Activated CD4-positive, alpha-beta T cell treated with anti-CD3 and anti-CD28 coated beads for 36 hours (primary cell): Measurements from ENCODE around the gene CSTF1. TPM values are rescaled to one million over a fixed set of nuclear protein-coding genes. Genes with fewer than 3 reads are reported as not detected.

ENCODE experiments used
- ATAC-seq: fragments of 200-7000 bp; cut with Tn5 transposase; one replicate; pipeline ENCODE4 v1.10.0; 2021; ENCODE audit warnings: mild to moderate bottlenecking, moderate library complexity
- CTCF ChIA-PET: fragments of 350-600 bp; sonication (Branson Sonifier 250); formaldehyde crosslinking; loops from one replicate; lab custom pipeline; 2021; ENCODE audit warnings: antibody characterized with exemption; lab: Charles Lee
- POLR2A ChIA-PET: fragments of 350-600 bp; sonication (Branson Sonifier 250); formaldehyde crosslinking; loops from one replicate; lab custom pipeline; 2021; ENCODE audit warnings: antibody characterized with exemption, inconsistent platforms; lab: Charles Lee
- DNase-seq: peaks from one replicate; pipeline ENCODE4 v3.0.0-alpha.2; 2020
- H3K27ac Mint-ChIP-seq: one replicate; pipeline ENCODE4 v1.8.0; 2021; ENCODE audit warnings: mixed read lengths
- H3K27me3 Mint-ChIP-seq: one replicate; pipeline ENCODE4 v1.8.0; 2021; ENCODE audit warnings: mixed read lengths
- H3K36me3 Mint-ChIP-seq: one replicate; pipeline ENCODE4 v1.8.0; 2021; ENCODE audit warnings: low read depth, mixed read lengths
- H3K4me1 Mint-ChIP-seq: one replicate; pipeline ENCODE4 v1.8.0; 2021; ENCODE audit warnings: mixed read lengths
- H3K4me3 Mint-ChIP-seq: one replicate; pipeline ENCODE4 v1.8.0; 2021; ENCODE audit warnings: mild to moderate bottlenecking, moderate library complexity, mixed read lengths
- H3K9me3 Mint-ChIP-seq: one replicate; pipeline ENCODE4 v1.8.0; 2021; ENCODE audit warnings: low read depth, mixed read lengths
- intact Hi-C, 2 experiments: fragments of 100-400 bp; cut with DNase I in 1 of 2; cut with micrococcal nuclease in 1 of 2; formaldehyde crosslinking; loops; one replicate each; pipeline versions ENCODE4 v1.14.2 to v1.15.1; 2022 to 2024; cut with DNase I, micrococcal nuclease
- total RNA-seq, 2 experiments: library from RNA; stranded (reverse); gene quantifications; one replicate each; pipeline ENCODE4 v1.2.3, GENCODE V29; 2021

The CSTF1 gene
- total RNA-seq, 2 experiments from 2014 or later: 62.0 to 84.2 TPM

DNA sequence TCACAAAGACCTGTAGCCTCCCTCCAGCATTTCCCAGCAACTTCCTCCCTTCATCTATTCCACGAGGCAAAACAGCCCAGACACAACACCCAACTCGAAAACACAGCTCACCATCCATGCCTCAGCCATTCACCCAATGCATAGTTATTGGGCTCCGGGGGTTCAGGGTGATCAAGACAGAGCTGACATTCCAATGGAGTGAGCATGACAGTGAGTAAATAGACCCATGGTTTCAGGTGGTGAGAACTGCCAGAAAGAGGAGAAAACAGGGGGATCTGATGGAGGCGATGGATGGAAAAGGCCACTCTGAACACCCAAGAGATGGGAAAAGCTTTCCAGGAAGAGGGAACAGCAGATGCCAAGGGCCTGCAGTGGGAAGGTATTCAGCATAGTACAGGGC is 25.5 kb downstream of the CSTF1 start:
- peaks cover 21% of the 10 kb centered on the region for H3K36me3 Mint-ChIP-seq
- H3K4me1 Mint-ChIP-seq: peaks cover 87% of the 10 kb centered on the region
- ATAC-seq (no peak), DNase-seq (no peak)
- no peaks in the 10 kb centered on the region for H3K9me3 Mint-ChIP-seq
- CTCF ChIA-PET: interaction anchor here (0.6 to 1.8 kb wide), 6 partner anchors 9 to 51 kb away, joined by 3 to 4 read pairs (median 3); no protein-coding TSS in a partner anchor
- peak overlapping the region; percentile 95 for H3K27ac Mint-ChIP-seq
- H3K4me3 Mint-ChIP-seq: peak overlapping the region; percentile 53
- intact Hi-C loops: loop anchor here (5.0 to 10.0 kb wide), 3 partner anchors 34 to 977 kb away; partner anchors contain the start of genes RAE1 (in 1 of the 2) and RBM38 (in 1 of the 2)
- H3K27me3 Mint-ChIP-seq: no peaks in the 10 kb centered on the region
- POLR2A ChIA-PET: interaction anchor here (1.4 to 1.6 kb wide), 2 partner anchors 25 to 37 kb away, joined by 4 to 7 read pairs; no protein-coding TSS in a partner anchor

DNA sequence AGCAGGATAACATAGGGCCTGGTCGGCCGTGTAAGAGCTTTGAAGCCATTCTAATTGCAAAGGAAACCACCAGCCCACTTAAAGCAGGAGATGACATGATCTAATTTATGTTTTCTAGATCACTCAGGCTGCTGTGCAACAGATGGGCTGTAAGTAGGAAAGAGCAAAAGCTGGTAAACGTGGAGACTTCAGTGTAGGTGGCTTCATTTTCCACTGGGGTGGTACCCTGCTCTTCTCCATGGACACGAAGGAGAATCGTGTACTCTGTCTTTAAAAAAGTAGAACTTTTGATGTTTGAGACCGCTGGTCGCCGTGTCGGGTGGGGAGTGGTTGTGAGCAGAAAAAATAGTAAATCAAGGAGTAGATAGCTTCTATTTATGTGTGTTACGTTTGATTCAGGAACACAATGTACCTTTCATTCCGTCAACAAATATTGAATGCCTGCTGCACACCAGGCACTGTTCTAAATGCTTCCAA is 26.0 kb downstream of the CSTF1 start:
- ATAC-seq: peak; percentile 39
- peaks cover 85% of the 10 kb centered on the region for H3K4me1 Mint-ChIP-seq
- peak overlapping the region; percentile 95 for H3K27ac Mint-ChIP-seq
- CTCF ChIA-PET: interaction anchor here (0.6 to 1.8 kb wide), 8 partner anchors 10 to 51 kb away, joined by 3 to 9 read pairs (median 4); no protein-coding TSS in a partner anchor
- H3K9me3 Mint-ChIP-seq: no peaks in the 10 kb centered on the region
- intact Hi-C loops: loop anchor here (5.0 to 10.0 kb wide), 3 partner anchors 34 to 976 kb away; partner anchors contain the start of genes RAE1 (in 1 of the 2) and RBM38 (in 1 of the 2)
- POLR2A ChIA-PET: interaction anchor here (1.4 to 1.6 kb wide), 2 partner anchors 25 to 36 kb away, joined by 4 to 7 read pairs; no protein-coding TSS in a partner anchor
- peak overlapping the region; percentile 53 for H3K4me3 Mint-ChIP-seq
- DNase-seq: no peak
- H3K36me3 Mint-ChIP-seq: peaks cover 19% of the 10 kb centered on the region
- H3K27me3 Mint-ChIP-seq: no peaks in the 10 kb centered on the region

GRCh38 chr20:56420028-56420427 is 27.6 kb downstream of the CSTF1 start:
- Mint-ChIP-seq H3K4me3 (no peak overlapping the region), H3K9me3 (no peaks in the 10 kb centered on the region), H3K27ac (peak overlapping the region; percentile 49), H3K4me1 (peaks cover 80% of the 10 kb centered on the region), H3K27me3 (no peaks in the 10 kb centered on the region), H3K36me3 (peaks cover 12% of the 10 kb centered on the region)
- intact Hi-C loops: loop anchor here in 1 of 2 experiments (2.0 kb wide), 1 partner anchor 21 kb away; no protein-coding TSS in a partner anchor
- DNase-seq (no peak), ATAC-seq (no peak)
- CTCF ChIA-PET: interaction anchor here (1.4 to 1.8 kb wide), 3 partner anchors 9 to 22 kb away, joined by 4 to 6 read pairs (median 5); no protein-coding TSS in a partner anchor
- POLR2A ChIA-PET: no interaction called here

- Mint-ChIP-seq H3K27me3 (no peaks in the 10 kb centered on the region), H3K36me3 (peaks cover 11% of the 10 kb centered on the region), H3K9me3 (no peaks in the 10 kb centered on the region), H3K4me3 (no peak overlapping the region), H3K4me1 (peaks cover 75% of the 10 kb centered on the region), H3K27ac (peak overlapping the region; percentile 63)
- intact Hi-C loops: loop anchor here in 1 of 2 experiments (2.0 kb wide), 1 partner anchor 20 kb away; no protein-coding TSS in a partner anchor
- POLR2A ChIA-PET: no interaction called here
- ATAC-seq (no peak), DNase-seq (no peak)
- CTCF ChIA-PET: interaction anchor here (0.7 to 2.5 kb wide), 5 partner anchors 9 to 43 kb away, joined by 3 to 14 read pairs (median 3); partner anchors contain the start of gene CASS4
These were observed 28.7 kb downstream of the CSTF1 start for GRCh38 chr20:56420940-56421688.

- Mint-ChIP-seq H3K27ac (peak overlapping the region; percentile 85), H3K9me3 (no peaks in the 10 kb centered on the region), H3K27me3 (no peaks in the 10 kb centered on the region), H3K4me1 (peaks cover 65% of the 10 kb centered on the region), H3K36me3 (peaks cover 11% of the 10 kb centered on the region), H3K4me3 (peak overlapping the region; percentile 42)
- no peak for ATAC-seq
- ChIA-PET CTCF (interaction anchor here (0.7 to 2.5 kb wide), 6 partner anchors 10 to 42 kb away, joined by 3 to 14 read pairs (median 4); partner anchors contain the start of genes AURKA, CASS4 and CSTF1), POLR2A (no interaction called here)
- no peak for DNase-seq
- intact Hi-C loops: no loop called here
These were observed 29.8 kb downstream of the CSTF1 start for GRCh38 chr20:56422076-56422823.

DNA sequence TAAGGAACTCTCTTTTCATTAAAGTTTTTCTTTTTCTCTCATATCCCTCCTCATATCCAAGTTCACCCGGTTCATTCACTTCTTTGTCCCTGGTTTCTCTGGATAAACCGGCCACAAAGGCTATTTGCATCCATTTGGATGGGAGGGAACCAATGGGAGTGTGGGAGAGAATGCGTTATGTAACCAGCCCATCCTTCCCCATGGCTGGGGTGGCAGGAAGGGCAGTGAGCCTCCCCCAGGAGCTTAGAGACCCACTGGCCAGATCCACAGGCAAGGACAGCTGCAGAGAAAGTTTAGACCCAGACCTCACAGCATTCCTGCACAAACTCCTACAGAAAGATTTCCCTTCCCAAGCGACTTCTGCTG is 30.4 kb downstream of the CSTF1 start:
- Mint-ChIP-seq H3K36me3 (peaks cover 9% of the 10 kb centered on the region), H3K4me3 (peak overlapping the region; percentile 42), H3K27me3 (no peaks in the 10 kb centered on the region), H3K27ac (peak overlapping the region; percentile 85), H3K4me1 (peaks cover 61% of the 10 kb centered on the region), H3K9me3 (no peaks in the 10 kb centered on the region)
- intact Hi-C loops: no loop called here
- ATAC-seq (no peak), DNase-seq (no peak)
- POLR2A ChIA-PET: no interaction called here
- CTCF ChIA-PET: interaction anchor here (1.0 to 2.5 kb wide), 7 partner anchors 11 to 71 kb away, joined by 3 to 14 read pairs (median 3); partner anchors contain the start of gene CASS4

- ATAC-seq (no peak), DNase-seq (no peak)
- H3K27ac Mint-ChIP-seq: peak overlapping the region; percentile 85
- ChIA-PET CTCF (interaction anchor here (1.0 to 1.7 kb wide), 8 partner anchors 10 to 71 kb away, joined by 3 to 6 read pairs (median 4); no protein-coding TSS in a partner anchor), POLR2A (no interaction called here)
- intact Hi-C loops: no loop called here
- H3K4me1 Mint-ChIP-seq: peaks cover 61% of the 10 kb centered on the region
- no peaks in the 10 kb centered on the region for H3K27me3 Mint-ChIP-seq
- no peak overlapping the region for H3K4me3 Mint-ChIP-seq
- H3K9me3 Mint-ChIP-seq: no peaks in the 10 kb centered on the region
- H3K36me3 Mint-ChIP-seq: peaks cover 6% of the 10 kb centered on the region
These were observed 30.8 kb downstream of the CSTF1 start for GRCh38 chr20:56423211-56423610.

DNA sequence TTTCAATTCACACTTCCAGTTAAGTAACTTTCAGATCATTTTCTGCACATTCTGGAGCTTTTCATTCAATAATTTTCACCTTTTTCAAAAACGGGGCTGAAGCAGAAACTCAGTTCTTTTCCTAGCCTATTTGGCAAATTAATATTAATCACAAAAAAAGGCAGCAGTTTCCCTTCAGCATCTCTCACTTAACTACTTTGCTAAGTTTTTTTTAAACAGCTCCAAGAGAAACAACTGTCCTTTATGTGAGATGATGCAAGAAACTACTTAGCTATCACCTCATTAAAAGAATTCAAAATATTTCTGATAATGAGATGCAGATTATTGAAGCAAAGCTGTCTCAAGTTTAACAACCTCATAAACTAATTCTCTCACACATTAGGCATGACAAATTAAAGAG is 31.4 kb downstream of the CSTF1 start:
- H3K36me3 Mint-ChIP-seq: peaks cover 3% of the 10 kb centered on the region
- ATAC-seq (no peak), DNase-seq (no peak)
- H3K27me3 Mint-ChIP-seq: no peaks in the 10 kb centered on the region
- H3K9me3 Mint-ChIP-seq: no peaks in the 10 kb centered on the region
- intact Hi-C loops: no loop called here
- no peak overlapping the region for H3K27ac Mint-ChIP-seq
- peaks cover 61% of the 10 kb centered on the region for H3K4me1 Mint-ChIP-seq
- CTCF ChIA-PET: interaction anchor here (1.1 to 1.6 kb wide), 8 partner anchors 9 to 70 kb away, joined by 3 to 6 read pairs (median 4); partner anchors contain the start of genes AURKA, CASS4 and CSTF1
- POLR2A ChIA-PET: no interaction called here
- no peak overlapping the region for H3K4me3 Mint-ChIP-seq

DNA sequence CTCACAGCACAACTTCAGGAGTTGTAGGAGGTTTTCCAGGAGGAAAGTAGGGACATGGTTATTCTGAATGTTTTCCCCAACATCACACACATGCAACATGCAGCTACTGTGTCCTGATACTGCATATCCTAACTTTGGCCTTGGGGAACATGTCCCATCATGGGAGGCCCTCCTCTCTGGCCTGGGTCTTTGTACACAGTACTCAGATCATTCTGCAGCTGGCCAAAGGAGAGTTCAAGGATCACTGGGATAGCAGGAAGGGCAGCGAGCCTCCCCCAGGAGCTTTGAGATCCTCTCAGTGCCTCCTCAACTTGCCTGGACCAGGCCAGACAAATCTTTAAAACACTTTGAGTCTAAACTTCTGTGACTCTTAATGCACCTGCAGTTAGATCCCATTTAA is 32.5 kb downstream of the CSTF1 start:
- ATAC-seq: no peak
- intact Hi-C loops: no loop called here
- H3K36me3 Mint-ChIP-seq: peaks cover 3% of the 10 kb centered on the region
- H3K27me3 Mint-ChIP-seq: no peaks in the 10 kb centered on the region
- CTCF ChIA-PET: interaction anchor here (1.3 to 1.6 kb wide), 4 partner anchors 8 to 33 kb away, joined by 4 to 6 read pairs (median 4); partner anchors contain the start of genes AURKA, CASS4 and CSTF1
- H3K4me3 Mint-ChIP-seq: no peak overlapping the region
- POLR2A ChIA-PET: interaction anchor here (0.6 kb wide), 1 partner anchor 43 kb away, joined by 3 read pairs; the partner anchor contains the start of gene RTF2
- no peaks in the 10 kb centered on the region for H3K9me3 Mint-ChIP-seq
- no peak for DNase-seq
- peak overlapping the region; percentile 49 for H3K27ac Mint-ChIP-seq
- peaks cover 65% of the 10 kb centered on the region for H3K4me1 Mint-ChIP-seq

DNA sequence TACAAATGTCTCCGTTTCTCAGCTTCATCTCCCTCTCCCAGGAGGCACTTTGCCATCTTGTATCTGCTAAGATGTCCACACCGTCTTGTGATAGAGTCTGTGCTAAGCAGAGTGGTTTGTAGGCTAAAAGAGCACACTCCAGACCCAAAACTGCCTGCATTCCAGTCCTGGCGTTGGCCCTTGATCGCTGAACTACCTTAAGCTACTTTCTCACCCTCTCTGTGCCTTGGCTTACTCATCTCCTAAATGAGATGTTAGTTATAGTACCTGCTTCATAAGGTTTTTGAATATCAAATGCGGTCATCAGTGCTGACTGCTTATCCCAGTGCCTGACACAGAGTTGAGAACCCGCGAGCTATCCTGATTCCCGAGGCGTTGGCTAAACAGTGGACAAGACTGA is 33.6 kb downstream of the CSTF1 start:
- POLR2A ChIA-PET: interaction anchor here (1.6 kb wide), 1 partner anchor 13 kb away, joined by 3 read pairs; no protein-coding TSS in a partner anchor
- Mint-ChIP-seq H3K27ac (no peak overlapping the region), H3K9me3 (no peaks in the 10 kb centered on the region), H3K4me3 (no peak overlapping the region), H3K36me3 (peaks cover 7% of the 10 kb centered on the region), H3K4me1 (peaks cover 65% of the 10 kb centered on the region), H3K27me3 (no peaks in the 10 kb centered on the region)
- ATAC-seq: no peak
- intact Hi-C loops: no loop called here
- DNase-seq: no peak
- CTCF ChIA-PET: interaction anchor here (0.5 to 1.7 kb wide), 3 partner anchors 8 to 957 kb away, joined by 3 to 4 read pairs (median 3); no protein-coding TSS in a partner anchor
